H1 (cell line): ENCODE results near the gene PTPRE.

Experiments
- CBX8 ChIP-seq: fragments of 300-800, 300-1000 bp; sonication (generic); IDR thresholded peaks from 2 replicates; pipeline ENCODE4 v1.7.1; 2016; ENCODE audit warnings: low read depth, low read length, borderline replicate concordance
- NANOG ChIP-seq: IDR thresholded peaks from 2 replicates; pipeline ENCODE4 v1.6.1; 2011; ENCODE audit warnings: low read length, low read depth, mild to moderate bottlenecking, inconsistent platforms; ENCODE audit not compliant: insufficient read depth, poor library complexity, severe bottlenecking
- SP1 ChIP-seq: IDR thresholded peaks from 2 replicates; pipeline ENCODE4 v1.6.1; 2011; ENCODE audit warnings: low read depth, low read length
- TAF1 ChIP-seq: IDR thresholded peaks from 2 replicates; pipeline ENCODE4 v1.6.1; 2011; ENCODE audit warnings: mild to moderate bottlenecking, low read depth, low read length
- TF ChIP-seq, protein P1 (sequence below), 3 experiments: IDR thresholded peaks; 1 replicate in 2 of 3; 2 replicates in 1 of 3; pipeline versions ENCODE4 v1.5.1 to v1.6.1; 2011; ENCODE audit warnings: low read length in 3 of 3, mild to moderate bottlenecking in 3 of 3, inconsistent platforms in 2 of 3, low read depth in 1 of 3, moderate library complexity in 1 of 3; ENCODE audit not compliant: insufficient read depth in 1 of 3; ENCODE audit errors: control extremely low read depth in 1 of 3

DNA sequence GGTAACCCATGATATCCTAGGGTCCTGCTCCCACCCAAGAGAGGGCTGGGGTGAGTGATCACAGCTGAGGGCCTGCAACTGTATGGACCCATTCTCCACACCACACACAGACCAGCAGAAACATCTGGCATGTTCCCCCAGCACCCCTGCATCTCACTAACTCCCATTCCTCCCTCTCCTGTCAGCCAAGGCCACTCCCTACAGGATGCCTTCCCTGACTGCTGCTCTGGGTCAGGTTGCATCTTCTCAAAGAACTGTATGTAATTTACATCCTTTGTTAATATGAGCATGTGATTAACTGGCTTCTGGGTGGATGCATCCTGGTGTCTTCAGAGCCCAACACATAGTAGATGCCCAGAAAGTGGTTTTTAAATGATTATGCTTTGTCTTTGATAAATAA, 56.2 kb downstream of the PTPRE start:
- TF ChIP-seq SP1: no peak
- no peak for TF ChIP-seq TAF1
- TF ChIP-seq NANOG: no peak
- no peak for TF ChIP-seq CBX8
- TF ChIP-seq, protein P1, sequence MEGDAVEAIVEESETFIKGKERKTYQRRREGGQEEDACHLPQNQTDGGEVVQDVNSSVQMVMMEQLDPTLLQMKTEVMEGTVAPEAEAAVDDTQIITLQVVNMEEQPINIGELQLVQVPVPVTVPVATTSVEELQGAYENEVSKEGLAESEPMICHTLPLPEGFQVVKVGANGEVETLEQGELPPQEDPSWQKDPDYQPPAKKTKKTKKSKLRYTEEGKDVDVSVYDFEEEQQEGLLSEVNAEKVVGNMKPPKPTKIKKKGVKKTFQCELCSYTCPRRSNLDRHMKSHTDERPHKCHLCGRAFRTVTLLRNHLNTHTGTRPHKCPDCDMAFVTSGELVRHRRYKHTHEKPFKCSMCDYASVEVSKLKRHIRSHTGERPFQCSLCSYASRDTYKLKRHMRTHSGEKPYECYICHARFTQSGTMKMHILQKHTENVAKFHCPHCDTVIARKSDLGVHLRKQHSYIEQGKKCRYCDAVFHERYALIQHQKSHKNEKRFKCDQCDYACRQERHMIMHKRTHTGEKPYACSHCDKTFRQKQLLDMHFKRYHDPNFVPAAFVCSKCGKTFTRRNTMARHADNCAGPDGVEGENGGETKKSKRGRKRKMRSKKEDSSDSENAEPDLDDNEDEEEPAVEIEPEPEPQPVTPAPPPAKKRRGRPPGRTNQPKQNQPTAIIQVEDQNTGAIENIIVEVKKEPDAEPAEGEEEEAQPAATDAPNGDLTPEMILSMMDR (IDR thresholded peaks at IDR 0.05; ENCODE audit: control extremely low read depth in 1 of 3, insufficient read depth in 1 of 3, low read depth in 1 of 3, low read length in 3 of 3): no peak
